Measurements from ENCODE around the gene CD33.
"Not testable (repeated sequence)": the region's sequence is repeated elsewhere in the genome, so short reads cannot be mapped to it uniquely, and the experiment has no call there.

Gene CD33

DNA sequence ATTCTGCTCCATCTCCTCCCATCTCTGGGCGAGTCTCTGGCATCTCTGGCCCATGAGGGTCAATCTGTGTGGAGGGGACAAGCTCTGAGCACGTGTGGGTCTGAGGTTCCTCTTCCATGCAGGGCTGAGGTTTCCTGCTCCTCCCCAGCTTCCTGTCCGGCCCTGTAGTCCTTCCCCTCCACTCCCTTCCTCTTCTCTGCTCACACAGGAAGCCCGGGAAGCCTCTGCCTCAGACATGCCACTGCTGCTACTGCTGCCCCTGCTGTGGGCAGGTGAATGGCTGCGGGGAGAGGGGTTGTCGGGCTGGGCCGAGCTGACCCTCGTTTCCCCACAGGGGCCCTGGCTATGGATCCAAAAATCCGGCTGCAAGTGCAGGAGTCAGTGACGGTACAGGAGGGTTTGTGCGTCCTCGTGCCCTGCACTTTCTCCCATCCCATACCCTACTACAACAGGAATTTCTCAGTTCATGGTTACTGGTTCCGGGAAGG, 14.0 kb upstream of the CD33 start:
- DNase-seq: not testable (repeated sequence)

DNA sequence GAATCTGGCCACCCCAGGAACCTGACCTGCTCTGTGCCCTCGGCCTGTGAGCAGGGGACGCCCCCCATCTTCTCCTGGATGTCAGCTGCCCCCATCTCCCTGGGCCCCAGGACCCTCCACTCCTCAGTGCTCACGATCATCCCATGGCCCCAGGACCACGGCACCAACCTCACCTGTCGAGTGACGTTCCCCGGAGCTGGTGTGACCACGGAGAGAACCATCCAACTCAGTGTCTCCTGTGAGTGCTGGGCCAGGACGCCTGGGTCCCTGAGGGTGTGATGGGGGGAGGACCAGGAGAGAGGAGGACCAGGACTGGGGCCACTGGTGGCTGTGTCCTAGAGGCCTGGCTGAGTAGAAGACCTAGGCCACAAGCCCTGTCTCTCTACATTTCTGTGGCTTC, 13.0 kb upstream of the CD33 start:
- no peak for DNase-seq

DNA sequence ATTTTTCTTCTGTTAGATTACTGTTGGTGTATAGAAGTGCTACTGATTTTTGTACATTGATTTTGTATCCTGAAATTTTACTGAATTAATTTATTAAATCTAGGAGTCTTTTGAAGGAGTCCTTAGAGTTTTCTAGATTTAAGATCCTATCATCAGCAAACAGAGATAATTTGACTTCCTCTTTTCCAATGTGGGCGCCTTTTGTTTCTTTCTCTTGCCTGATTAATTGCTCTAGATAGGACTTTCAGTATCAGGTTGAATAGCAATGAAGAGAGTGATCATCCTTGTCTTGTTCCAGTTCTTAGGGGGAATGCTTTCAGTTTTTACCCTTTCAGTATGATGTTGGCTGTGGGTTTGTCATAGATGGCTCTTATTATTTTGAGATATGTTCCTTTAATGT, 5.6 kb upstream of the CD33 start:
- no peak for DNase-seq

DNA sequence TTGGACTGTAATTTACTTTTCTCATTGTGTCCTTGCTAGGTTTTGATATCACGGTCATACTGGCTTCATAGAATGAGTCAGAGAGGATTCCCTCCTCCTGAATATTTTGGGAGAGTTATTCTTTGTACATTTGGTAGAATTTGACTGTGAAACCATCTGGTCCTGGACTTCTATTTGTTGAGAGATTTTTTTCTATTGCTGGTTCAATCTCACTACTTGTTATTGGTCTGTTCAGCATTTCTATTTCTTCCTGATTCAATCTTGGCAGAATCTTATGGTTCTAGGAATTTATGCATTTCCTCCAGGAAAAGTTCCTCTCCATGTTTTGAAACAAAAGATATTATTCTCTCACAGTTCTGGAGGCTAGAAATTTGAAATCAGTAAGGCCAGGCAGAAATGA, 4.9 kb upstream of the CD33 start:
- DNase-seq: no peak

DNA sequence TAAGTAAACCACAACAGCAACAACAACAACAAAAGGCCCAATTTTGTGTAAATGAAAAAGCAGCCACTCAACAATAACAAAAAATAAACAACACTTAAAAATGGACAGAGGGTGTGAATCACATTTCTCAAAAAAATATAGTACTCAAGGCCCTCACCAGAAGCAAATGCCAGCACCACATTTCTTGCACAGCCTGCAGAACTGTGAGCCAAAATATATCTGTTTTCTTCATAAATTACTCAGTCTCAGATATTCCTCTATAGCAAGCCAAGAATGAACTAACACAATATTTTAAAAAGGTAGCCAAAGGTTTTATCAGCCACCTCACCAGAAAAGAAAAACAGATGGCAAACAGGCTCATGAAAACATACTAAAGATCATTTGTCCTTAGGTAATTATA, 3.9 kb upstream of the CD33 start:
- DNase-seq: no peak

DNA sequence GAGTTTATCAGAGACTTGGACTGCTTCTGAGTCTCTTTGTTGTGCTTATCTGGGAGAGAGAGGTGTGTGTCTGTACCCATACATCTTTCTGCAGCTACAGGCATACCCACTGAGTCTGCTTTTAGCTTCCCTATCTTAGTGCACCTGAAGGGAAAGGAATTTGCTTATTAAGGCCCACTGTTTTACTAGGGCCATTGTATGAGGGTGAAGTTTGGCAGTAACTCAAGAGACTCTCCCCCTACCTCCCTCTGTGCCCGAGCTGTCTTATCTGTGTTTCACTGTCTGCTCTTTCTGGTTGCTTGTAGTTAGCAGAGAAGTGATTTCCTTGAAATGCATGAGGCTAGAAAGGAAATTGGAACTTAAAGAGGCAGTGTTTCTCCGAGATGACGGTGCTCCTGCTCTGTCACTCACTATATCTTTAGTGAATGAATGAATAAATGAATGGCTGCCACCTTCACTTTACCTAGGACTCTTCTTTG, 678 bp upstream of the CD33 start:
- DNase-seq: no peak

DNA sequence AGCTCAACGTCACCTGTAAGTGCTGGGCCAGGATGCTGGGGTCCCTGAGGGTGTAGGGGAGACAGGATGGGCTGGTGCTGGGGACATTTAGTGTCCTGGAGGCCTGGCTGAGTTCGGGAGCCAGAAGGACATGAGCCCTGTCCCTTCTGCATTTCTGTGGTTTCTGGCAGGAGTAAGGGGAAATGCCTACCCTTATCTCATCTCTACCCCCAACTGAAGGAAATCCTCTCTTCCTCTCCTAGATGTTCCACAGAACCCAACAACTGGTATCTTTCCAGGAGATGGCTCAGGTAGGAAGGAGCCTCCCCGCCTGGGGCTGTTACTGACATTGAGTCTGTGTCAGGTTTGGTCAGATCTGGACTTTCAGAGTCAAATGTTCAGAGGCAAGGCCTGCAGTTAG, 1.2 kb downstream of the CD33 start:
- DNase-seq: no peak

DNA sequence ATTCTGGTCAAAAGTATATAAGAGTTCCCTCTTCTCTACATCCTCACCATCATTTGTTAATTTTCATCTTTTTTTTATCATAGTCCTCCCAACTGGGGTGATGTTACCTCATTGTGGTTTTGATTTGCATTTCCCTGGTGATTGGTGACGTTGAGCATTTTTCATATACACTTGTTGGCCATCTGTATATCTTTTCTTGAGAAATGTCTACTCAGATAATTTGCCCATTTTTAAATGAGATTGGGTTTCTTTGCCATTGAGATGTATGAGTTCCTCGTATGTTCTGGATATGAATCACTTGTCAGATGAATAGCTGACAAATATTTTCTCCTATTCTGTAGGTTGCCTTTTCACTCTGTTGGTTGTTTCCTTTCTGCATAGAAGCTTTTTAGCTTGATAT, 2.4 kb downstream of the CD33 start:
- DNase-seq: no peak

DNA sequence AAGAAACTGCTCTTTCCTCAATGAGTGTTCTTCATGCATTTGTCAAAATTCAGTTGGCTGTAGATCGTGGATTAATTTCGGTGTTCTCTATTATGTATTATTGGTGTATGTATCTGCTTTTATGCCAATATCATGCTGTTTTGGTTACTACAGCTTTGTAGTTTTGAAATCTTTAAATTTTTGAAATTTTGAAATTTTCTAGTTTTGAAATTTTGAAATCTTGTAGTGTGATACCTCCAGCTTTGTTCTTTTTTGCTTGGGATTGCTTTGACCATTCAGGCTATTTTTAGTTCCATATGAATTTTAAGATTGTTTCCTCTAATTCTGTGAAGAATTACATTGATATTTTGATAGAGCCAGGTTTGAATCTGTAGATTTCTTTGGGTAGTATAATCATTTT, 3.1 kb downstream of the CD33 start:
- DNase-seq: no peak

DNA sequence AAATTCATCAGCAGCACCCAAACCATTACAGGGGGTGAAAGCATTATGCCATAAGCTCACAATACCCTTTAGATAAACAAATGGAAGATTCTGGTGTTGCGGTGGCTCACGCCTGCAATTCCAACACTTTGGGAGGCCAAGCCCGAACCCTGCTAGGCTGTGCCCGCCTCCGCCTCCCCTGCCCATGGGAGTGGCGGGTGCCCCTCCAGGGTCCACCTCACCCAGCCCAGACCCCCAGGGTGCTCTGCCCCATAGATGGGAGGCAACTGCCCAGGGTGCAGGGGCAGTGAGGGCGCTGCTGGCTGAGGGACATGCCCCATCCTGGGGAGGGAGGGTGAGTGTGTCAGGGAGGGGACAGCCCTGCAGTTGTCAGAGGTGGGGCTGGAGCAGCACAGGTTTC, 16.0 kb downstream of the CD33 start:
- DNase-seq: no peak

DNA sequence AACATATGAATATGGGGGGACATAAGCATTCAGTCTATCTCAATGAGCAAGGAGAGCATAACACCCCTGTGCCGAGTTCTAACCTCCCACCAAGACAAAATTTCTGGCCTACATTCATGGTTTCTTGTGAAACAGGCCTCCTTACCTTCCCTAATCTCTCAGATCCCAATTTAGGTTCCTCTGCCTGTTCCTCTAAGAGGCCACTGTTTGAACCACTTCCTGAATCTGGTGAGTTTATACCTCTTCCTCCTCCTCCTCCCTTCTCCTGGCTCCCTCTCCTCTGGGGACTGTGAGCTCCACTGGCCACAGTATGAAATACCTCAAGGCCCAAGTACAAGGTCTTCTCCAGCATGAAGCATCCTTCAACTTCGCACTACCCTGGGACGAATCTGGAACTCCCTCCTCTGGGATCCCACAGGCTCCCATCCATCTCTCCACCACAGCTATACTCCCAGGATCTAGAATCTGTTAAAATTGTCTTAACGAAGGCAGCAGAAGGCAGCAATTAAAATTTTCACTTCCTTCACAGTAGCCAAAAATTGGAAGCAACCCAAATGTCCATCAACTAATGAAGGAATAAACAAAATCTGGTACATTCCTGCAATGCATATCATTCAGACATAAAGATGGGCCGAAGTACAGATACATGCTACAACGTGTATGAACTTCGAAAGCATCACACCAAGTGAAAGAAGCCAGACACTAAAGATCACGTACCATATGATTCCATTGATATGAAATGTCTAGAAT, 18.2 kb downstream of the CD33 start:
- no peak for DNase-seq

DNA sequence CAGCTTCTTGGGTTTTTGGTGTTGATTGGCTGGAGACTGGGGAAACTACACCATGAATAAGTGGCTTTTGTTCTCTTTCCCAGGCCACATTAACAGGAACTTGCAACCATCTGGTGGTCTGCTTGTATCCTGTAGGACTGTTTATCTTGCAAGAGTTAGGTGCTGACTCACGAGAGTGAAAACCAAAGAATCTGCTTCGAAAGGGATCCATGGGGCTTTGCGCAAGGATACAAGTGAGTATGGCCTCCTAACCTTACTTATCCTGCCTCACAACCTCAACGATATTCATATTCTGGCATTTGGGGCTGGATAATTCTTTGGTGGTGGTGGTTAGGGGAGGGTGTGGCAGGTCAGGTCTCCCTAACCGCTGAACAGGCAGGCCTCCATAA, 21.3 kb downstream of the CD33 start:
- DNase-seq: no peak

DNA sequence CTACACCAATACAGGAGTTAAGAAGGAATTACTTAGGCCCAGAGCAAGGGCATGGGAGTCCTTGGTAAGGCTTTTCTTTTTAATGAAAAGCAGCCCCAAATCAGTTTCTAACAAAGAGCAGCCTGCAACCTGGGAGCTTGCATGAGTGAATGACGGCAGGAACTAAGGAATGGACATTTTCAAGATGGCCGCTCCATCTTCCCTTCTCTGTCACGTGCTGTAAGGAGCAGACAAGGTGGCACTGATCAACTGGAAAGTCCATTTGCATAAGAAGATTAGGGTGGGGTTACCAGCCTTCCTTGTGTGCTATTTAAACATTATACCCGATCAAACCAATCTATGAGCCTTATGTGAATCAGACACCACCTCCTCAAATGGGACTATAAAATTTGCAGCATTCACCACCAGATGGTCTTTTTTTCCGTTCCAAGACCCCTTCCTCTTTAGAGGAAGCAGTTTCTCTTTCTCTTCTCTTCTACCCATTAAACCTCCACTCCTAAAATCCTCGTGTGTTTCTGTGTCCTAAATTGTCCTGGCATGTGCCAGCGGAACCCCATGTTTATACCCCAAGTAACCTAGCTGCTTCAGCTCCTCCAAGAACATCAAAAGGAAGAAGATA, 23.2 kb downstream of the CD33 start:
- DNase-seq: no peak

DNA sequence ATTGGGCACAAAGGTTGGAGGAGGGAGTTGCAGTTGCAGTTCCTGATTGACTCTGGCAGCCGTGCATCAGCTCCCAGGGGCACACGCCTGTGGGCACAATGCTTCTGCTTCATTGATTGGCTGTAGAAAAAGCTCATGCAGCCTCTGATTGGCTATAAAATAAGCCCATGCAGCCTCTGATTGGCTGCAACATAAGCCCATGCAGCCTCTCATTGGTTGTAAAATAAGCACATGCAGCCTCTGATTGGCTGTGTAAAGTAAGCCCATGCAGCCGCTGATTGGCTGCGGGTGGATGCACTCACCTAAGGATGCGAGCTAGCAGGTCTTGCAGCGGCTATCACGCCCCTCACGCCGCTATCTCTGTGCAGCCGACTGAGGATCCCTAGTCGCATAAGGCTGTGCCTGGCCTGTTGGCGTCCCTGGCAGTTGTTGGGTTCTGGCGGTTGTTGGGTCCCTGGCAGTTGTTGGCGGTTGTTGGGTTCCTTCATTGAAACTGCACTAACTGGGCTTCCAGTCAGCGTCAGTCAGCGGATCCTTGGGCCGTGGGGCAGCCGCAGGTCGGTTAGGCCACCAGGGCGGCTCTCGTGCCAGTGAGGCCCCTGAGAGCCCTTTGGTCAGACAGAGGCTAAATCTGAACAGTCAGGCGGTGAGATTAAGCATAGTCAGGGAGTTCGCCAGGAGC, 26.0 kb downstream of the CD33 start, which contains the start of gene SIGLECL1:
SIGLECL1 (plus strand) TSS at position 295 of the 682 bp plus-strand sequence. CDS start 12,993 bp downstream, outside the sequence.
- no peak for DNase-seq

DNA sequence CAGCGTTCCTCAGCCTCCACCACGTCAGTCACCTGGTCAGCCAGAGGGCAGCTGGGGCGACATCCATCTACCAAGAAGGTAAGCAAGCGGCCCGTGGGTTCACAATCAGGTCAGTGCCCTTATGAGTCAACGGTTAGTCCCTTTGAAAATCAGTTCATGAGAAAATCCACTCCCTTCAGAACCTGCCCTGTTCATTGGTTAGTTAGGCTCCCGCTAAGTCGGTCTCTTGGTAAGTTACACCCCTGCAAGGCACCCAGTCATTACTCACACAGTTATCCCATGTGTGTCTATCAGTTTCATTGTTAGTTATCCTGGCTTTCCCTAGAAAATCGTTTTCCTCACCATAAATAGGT, 26.6 kb downstream of the CD33 start:
- no peak for DNase-seq

DNA sequence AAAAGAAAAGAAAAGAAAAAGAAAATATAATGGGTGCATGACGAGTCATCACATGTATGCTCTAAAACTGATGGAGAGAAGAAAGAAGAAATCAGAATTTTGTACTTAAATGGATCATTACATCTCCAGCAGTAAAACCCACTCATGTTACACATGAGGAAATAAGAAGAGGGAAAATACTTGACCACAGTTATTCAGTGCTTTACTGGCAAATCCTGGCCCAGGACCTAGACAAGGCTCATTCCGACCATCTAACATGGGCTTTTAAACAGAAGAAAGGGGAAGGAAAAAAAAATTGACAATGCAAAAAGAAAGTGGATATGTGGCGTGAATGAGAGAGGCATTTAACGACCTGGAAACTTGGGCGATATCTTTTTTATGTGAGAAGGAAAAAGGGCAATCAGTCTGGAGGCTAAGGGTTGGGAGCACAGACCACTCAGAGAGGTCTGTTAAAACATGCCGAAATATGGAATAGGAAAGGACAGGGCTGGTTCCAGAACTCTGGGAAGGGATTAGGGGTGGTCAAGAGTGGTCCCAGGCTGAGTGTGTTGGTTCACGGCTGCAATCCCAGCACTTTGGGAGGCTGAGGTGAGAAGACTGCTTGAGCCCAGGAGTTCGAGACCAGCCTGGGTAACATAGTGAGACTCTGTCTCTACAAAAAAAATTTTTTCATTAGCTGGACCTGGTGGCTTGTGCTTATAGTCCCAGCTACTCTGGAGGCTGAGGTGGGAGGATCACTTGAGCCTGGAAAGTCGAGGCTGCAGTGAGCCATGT, 27.6 kb downstream of the CD33 start:
- no peak for DNase-seq

DNA sequence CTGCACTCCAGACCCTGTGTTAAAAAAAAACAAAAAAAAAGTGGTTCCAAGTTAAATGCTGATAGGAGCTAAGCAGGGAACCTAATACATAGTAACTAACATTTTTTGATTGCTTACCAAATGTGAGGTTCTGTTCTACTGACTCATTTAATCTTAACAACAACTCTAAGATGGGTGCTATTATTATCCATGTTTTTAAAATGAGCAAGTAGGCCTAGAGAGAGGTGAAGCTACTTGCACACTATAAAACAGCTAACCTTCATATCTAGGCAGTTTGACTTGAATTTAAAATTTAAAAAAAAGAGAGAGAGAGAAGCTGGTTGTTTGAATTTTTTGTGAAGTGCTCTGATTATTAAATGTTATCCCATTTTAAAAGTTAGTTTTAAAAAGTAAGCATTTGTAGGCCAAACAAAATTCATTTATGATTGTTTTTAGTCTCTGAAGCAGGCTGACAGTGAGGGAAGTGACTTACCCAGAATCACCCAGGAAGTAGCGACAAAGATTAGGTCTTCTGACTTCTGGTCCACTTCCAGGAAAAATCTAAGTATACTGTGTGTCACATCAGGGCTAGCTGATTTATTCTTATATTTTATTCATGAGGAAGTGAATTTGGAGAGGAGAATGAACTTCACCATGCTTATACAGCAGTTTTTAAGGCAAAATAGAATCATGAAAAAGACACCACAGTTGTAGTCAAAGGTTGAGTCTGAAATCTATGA, 28.4 kb downstream of the CD33 start:
- no peak for DNase-seq

DNA sequence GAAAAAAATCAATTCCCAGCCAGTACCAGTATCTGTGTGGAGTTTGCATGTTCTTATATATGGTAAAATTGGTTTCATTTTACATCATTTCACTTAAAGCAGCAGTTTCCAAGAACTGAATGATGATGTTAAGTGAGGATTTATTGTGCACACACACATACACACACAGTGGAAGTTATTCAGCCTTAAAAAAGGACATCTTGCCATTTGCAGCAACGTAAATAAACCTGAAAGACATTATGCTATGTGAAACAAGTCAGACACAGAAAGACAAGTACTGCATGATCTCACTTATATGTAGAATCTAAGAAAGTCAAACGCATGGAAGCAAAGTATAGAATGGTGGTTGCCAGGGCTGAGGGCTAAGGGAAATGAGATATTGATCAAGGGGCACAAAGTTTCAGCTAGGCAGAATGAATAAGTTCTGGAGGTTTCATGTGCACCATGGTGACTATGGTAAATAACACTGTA, 31.3 kb downstream of the CD33 start:
- DNase-seq: no peak

DNA sequence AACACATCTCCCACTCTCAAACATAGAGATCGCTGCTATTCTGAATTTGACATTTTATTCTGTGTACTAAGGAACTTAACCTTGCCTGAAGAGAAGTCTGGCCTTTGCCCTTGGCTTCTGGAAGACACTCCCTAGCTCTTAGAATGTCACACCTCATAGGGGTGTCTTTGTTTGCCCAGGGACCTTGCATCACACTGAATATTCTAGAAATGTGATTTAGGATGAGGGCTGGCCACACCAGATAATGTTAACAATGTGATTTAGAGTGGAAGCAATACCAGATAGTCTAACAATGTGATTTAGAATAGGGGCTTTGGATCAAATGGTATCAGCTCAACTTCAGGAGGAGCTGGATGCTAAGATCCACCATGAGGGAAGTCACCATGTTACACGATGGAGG, 32.6 kb downstream of the CD33 start:
- no peak for DNase-seq

DNA sequence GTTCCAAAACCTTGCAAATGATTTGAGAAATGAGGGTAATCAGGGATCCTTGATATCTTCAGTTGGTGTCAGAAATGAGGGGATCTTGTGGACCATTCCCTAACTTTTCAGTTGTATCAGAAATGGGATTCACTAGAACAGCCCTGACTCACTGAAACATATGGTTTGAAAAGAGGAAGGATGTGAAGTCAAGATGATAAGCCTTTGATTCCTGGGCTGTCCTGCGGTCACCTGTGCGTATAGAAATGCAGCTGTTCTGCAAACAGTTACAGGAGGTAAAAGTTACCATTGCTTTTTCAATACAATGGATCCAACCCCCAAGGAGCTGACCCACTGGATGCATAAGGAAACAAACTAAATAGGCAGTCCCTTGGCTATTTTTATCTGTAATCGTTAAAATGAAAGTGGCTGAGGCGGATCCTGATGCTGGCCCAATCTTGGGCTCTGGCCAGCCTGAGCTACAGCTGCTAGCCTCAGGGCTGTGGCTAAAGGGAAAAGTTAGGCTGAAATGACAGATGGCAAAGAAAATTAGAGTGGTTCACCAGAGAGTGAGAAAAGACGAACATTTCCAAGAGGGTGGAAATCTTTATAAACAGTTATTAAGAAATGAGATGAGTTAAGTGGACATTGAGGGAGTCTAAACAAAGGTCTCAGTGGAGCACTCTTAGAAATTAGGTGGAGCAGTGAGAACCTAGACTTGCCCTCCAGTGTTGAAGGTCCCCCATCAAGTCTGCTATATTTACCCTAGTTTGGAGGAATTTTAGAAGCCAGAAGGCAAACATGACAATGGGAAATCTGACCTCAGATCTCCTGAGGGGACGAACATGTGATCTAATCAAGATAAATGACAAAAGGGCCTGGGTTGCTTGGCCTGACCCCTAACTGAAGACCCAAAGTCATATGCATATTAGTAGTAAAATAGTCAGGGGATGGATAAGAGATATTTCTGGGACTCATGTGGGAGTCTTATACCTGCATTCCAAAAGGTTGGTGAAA, 33.6 kb downstream of the CD33 start:
- DNase-seq: no peak

Measured in NCI-H774 (cell line).